Astrocyte (in vitro differentiated cells and primary cell): Measurements from ENCODE around the gene SLC25A21. TPM values are rescaled to one million over a fixed set of nuclear protein-coding genes. Genes with fewer than 3 reads are reported as not detected.
"Not testable (repeated sequence)": the region's sequence is repeated elsewhere in the genome, so short reads cannot be mapped to it uniquely, and the experiment has no call there.

ENCODE experiments used
- DNase-seq: peaks from one replicate; pipeline ENCODE4 v3.0.0-alpha.2; 2010; ENCODE audit warnings: low read depth
- FAIRE-seq: peaks from 2 replicates; lab custom pipeline; 2011; peaks lifted over from hg19 to GRCh38; lab: Jason Lieb, UNC
- H2AFZ ChIP-seq: 2 replicates; pipeline ENCODE4 v1.6.0; 2012; ENCODE audit warnings: low read depth, low read length, inconsistent platforms
- H3K27ac ChIP-seq: 2 replicates; pipeline ENCODE4 v1.5.1; 2011; ENCODE audit warnings: low read depth, low read length, inconsistent platforms
- H3K27me3 ChIP-seq: 2 replicates; pipeline ENCODE4 v1.6.0; 2011; ENCODE audit warnings: low read length, inconsistent platforms; ENCODE audit not compliant: insufficient read depth
- H3K36me3 ChIP-seq: 2 replicates; pipeline ENCODE4 v1.5.1; 2011; ENCODE audit warnings: low read length, inconsistent platforms; ENCODE audit not compliant: insufficient read depth
- H3K4me1 ChIP-seq: 2 replicates; pipeline ENCODE4 v1.5.1; 2011; ENCODE audit warnings: low read length, inconsistent platforms; ENCODE audit not compliant: insufficient read depth
- H3K4me2 ChIP-seq: 2 replicates; pipeline ENCODE4 v1.6.0; 2012; ENCODE audit warnings: low read length, inconsistent platforms
- H3K4me3 ChIP-seq: 2 replicates; pipeline ENCODE4 v1.5.1; 2011; ENCODE audit warnings: low read depth, mild to moderate bottlenecking, low read length, inconsistent platforms; ENCODE audit not compliant: insufficient read depth
- H3K79me2 ChIP-seq: 2 replicates; pipeline ENCODE4 v1.6.0; 2012; ENCODE audit warnings: mild to moderate bottlenecking, low read length, inconsistent platforms; ENCODE audit not compliant: insufficient read depth
- H3K9ac ChIP-seq: 2 replicates; pipeline ENCODE4 v1.6.0; 2012; ENCODE audit warnings: mild to moderate bottlenecking, low read length, inconsistent platforms
- H3K9me3 ChIP-seq: 2 replicates; pipeline ENCODE4 v1.5.1; 2012; ENCODE audit warnings: low read depth, mild to moderate bottlenecking, low read length, inconsistent platforms; ENCODE audit not compliant: insufficient read depth
- H4K20me1 ChIP-seq: 2 replicates; pipeline ENCODE4 v1.6.0; 2012; ENCODE audit warnings: low read length, inconsistent platforms; ENCODE audit not compliant: insufficient read depth
- H3K27ac Mint-ChIP-seq: one replicate; pipeline ENCODE4 v1.8.0; 2021; ENCODE audit warnings: mild to moderate bottlenecking, mixed read lengths; ENCODE audit not compliant: unreplicated experiment
- H3K27me3 Mint-ChIP-seq: one replicate; pipeline ENCODE4 v1.8.0; 2021; ENCODE audit warnings: low read depth, mixed read lengths; ENCODE audit not compliant: unreplicated experiment
- H3K36me3 Mint-ChIP-seq: one replicate; pipeline ENCODE4 v1.8.0; 2021; ENCODE audit warnings: low read depth, mixed read lengths; ENCODE audit not compliant: unreplicated experiment
- H3K4me1 Mint-ChIP-seq: one replicate; pipeline ENCODE4 v1.8.0; 2021; ENCODE audit warnings: low read depth, mixed read lengths; ENCODE audit not compliant: unreplicated experiment
- H3K4me3 Mint-ChIP-seq: one replicate; pipeline ENCODE4 v1.8.0; 2021; ENCODE audit warnings: mild to moderate bottlenecking, moderate library complexity, mixed read lengths; ENCODE audit not compliant: unreplicated experiment
- H3K9me3 Mint-ChIP-seq: one replicate; pipeline ENCODE4 v1.8.0; 2021; ENCODE audit warnings: mild to moderate bottlenecking, mixed read lengths; ENCODE audit not compliant: unreplicated experiment
- CTCF ChIP-seq: IDR thresholded peaks from 2 replicates; pipeline ENCODE4 v1.5.1; 2011; ENCODE audit warnings: low read depth, mild to moderate bottlenecking, inconsistent platforms, low read length, moderate library complexity; ENCODE audit not compliant: insufficient read depth
- EZH2 ChIP-seq: IDR thresholded peaks from 2 replicates; pipeline ENCODE4 v1.6.1; 2012; ENCODE audit warnings: mild to moderate bottlenecking, low read length, inconsistent platforms; ENCODE audit not compliant: insufficient read depth
- total RNA-seq: library from RNA; stranded (reverse); gene quantifications from 2 replicates; pipeline ENCODE4 v1.2.1, GENCODE V29; 2021

The SLC25A21 gene
- total RNA-seq, 1 donor from 2014 or later, result 1.5 TPM

GRCh38 chr14:37187294-37187693 is 14.9 kb upstream of the SLC25A21 start:
- Histone ChIP-seq H3K79me2 (no peaks in the 10 kb centered on the region), H3K9ac (no peak overlapping the region), H3K27ac (no peak overlapping the region), H3K36me3 (no peaks in the 10 kb centered on the region), H3K4me3 (no peak overlapping the region), H3K27me3 (no peaks in the 10 kb centered on the region), H3K9me3 (no peaks in the 10 kb centered on the region), H3K4me1 (no peaks in the 10 kb centered on the region), H2AFZ (no peak overlapping the region), H4K20me1 (no peaks in the 10 kb centered on the region), H3K4me2 (no peak overlapping the region)
- FAIRE-seq, result no peak
- TF ChIP-seq EZH2 (no peak), CTCF (no peak)
- H3K27ac Mint-ChIP-seq, result no peak overlapping the region
- H3K27me3 Mint-ChIP-seq, result no peaks in the 10 kb centered on the region
- no peak overlapping the region for H3K4me3 Mint-ChIP-seq
- DNase-seq, result no peak
- H3K9me3 Mint-ChIP-seq, result peaks cover 4% of the 10 kb centered on the region
- no peaks in the 10 kb centered on the region for H3K4me1 Mint-ChIP-seq
- H3K36me3 Mint-ChIP-seq, result no peaks in the 10 kb centered on the region

DNA sequence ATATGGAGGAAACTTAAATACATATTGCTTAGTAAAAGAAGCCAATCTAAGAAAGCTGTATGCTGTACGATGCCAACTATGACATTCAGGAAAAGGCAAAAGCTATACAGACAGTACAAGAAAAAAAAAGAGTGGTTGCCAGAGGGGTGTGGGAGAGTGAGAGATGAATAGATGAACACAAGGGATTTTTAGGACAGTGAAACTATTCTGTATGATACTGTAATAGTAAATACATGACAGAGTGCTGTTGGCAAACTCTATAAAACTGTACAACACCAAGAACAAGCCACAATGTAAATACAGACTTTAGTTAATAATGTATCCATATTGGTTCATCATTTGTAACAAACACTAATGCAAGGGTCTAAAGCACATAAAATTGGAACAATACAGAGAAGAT is 14.5 kb upstream of the SLC25A21 start:
- H3K4me3 ChIP-seq, result no peak overlapping the region
- H3K36me3 ChIP-seq, result no peaks in the 10 kb centered on the region
- H3K4me1 ChIP-seq, result no peaks in the 10 kb centered on the region
- no peaks in the 10 kb centered on the region for H3K79me2 ChIP-seq
- H3K4me3 Mint-ChIP-seq, result no peak overlapping the region
- no peak for DNase-seq
- no peak overlapping the region for H3K4me2 ChIP-seq
- no peak overlapping the region for H3K27ac ChIP-seq
- no peaks in the 10 kb centered on the region for H3K36me3 Mint-ChIP-seq
- H3K27me3 Mint-ChIP-seq, result no peaks in the 10 kb centered on the region
- H3K9me3 ChIP-seq, result no peaks in the 10 kb centered on the region
- no peak for TF ChIP-seq CTCF
- no peak for TF ChIP-seq EZH2
- FAIRE-seq, result no peak
- no peak overlapping the region for H2AFZ ChIP-seq
- H3K27ac Mint-ChIP-seq, result no peak overlapping the region
- H3K9me3 Mint-ChIP-seq, result peaks cover 4% of the 10 kb centered on the region
- no peak overlapping the region for H3K9ac ChIP-seq
- no peaks in the 10 kb centered on the region for H3K27me3 ChIP-seq
- no peaks in the 10 kb centered on the region for H4K20me1 ChIP-seq
- no peaks in the 10 kb centered on the region for H3K4me1 Mint-ChIP-seq

DNA sequence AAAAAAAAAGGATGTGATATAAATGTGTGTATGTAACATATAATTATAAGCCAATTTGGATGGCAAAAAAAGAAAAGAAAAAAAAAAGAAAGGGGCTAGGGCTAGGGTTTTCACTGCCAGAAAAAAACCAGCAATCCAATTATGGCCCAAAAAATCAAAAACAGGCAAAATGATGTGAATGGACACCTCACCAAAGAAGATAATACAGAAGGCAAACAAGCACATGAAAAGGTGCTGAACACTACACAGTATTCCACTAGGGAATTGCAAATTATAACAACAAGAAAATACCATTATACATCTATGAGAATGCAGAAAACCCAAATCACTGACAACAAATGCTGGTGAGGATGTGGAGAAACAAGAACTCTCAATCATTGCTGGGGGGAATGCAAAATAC is 13.3 kb upstream of the SLC25A21 start:
- Histone ChIP-seq H3K79me2 (no peaks in the 10 kb centered on the region), H4K20me1 (no peaks in the 10 kb centered on the region), H3K9ac (no peak overlapping the region), H3K4me3 (no peak overlapping the region), H3K36me3 (no peaks in the 10 kb centered on the region), H3K27me3 (no peaks in the 10 kb centered on the region), H3K9me3 (no peaks in the 10 kb centered on the region), H2AFZ (no peak overlapping the region), H3K27ac (no peak overlapping the region), H3K4me2 (no peak overlapping the region), H3K4me1 (no peaks in the 10 kb centered on the region)
- no peak overlapping the region for H3K27ac Mint-ChIP-seq
- no peak for FAIRE-seq
- TF ChIP-seq CTCF (no peak), EZH2 (no peak)
- no peaks in the 10 kb centered on the region for H3K27me3 Mint-ChIP-seq
- DNase-seq, result no peak
- no peaks in the 10 kb centered on the region for H3K36me3 Mint-ChIP-seq
- H3K9me3 Mint-ChIP-seq, result peaks cover 4% of the 10 kb centered on the region
- no peak overlapping the region for H3K4me3 Mint-ChIP-seq
- no peaks in the 10 kb centered on the region for H3K4me1 Mint-ChIP-seq

- not testable (repeated sequence) for H3K9me3 Mint-ChIP-seq, H3K27me3 ChIP-seq, H2AFZ ChIP-seq, H3K4me2 ChIP-seq, H4K20me1 ChIP-seq, H3K4me1 ChIP-seq, H3K9me3 ChIP-seq, H3K36me3 ChIP-seq, H3K27ac Mint-ChIP-seq, H3K4me3 Mint-ChIP-seq, DNase-seq, H3K4me1 Mint-ChIP-seq, H3K27me3 Mint-ChIP-seq, H3K4me3 ChIP-seq, FAIRE-seq, H3K79me2 ChIP-seq, H3K9ac ChIP-seq, H3K27ac ChIP-seq, H3K36me3 Mint-ChIP-seq
Observed at GRCh38 chr14:37184520-37184919, 12.1 kb upstream of the SLC25A21 start.
